Raji (cell line): ENCODE results near the gene FETUB.

Source experiments
- POLR2A ChIP-seq: IDR thresholded peaks from 2 replicates; pipeline ENCODE4 v1.6.1; 2011; ENCODE audit warnings: low read depth, low read length, control low read depth; ENCODE audit not compliant: insufficient read depth

The FETUB gene

DNA sequence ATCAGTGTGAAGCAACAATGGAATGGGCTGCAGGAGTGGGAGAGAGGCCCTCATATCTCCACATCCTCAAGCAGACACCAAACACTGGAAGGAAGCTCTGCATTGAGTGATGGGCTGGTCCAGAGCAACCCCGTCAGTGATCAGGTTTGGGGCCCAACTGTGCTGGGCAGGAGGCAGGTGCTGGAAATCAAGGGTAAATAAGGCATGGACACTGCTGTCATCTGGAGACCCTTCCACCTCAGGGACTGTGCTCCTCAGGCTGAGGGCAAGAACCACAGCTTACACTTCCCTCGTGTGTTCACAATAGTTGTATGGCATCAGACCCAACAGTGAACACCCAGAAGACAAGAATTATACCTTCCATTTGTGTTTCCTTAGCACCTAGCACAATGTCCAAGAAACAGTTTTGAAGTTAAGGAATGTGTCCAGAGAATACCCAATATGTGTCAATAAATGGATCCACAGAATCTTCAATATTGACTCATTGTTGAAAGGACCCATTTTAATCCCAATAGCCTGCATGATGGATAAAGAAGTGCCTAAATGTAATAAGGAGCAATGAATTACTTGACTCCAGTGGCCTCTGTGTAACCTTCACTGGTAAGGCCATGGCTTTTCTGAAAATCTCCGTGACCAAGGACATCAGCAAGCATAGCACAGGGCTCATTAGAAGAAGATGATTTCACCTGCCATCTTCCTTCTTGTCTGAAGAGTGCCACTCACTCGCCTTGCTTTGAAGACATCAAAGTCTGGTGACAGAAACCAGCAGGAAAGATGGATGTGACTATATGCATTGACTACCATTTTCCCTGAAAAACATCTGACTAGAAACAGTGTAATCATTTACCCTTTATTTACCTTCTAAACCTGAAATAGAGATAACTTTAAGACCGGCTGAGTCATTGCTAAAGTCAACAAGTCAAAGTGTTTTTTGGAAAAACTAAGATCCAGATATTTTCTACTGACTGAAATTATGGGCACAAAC, 34.3 kb upstream of the FETUB start:
- no peak for TF ChIP-seq POLR2A

DNA sequence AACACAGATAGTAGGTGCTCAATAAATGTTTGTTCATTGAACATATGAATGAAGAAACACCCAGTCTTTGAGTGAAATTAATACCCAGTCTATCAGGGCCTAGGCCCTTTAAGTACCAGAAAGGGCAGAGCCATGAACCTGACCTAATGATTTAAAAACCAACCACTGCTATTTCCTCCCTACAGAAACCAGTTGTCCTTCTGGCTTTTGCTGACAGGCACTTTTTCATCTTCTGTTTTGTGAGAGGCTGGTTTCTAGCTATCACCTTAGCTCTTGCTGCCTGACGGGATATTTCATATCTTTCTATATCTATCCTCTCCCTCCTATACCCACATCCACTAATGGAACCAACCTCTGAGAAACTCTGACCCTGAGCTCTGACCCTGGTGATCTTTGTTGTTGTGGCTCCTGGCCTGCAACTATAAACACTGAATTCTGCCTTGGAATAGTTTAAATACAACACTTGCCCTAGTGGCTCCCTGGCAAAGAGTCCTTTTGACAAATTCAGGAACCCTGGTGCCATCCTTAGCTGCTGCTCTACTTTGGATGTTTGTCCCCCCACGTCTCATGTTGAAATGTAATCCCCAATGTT, 31.5 kb upstream of the FETUB start:
- no peak for TF ChIP-seq POLR2A

GRCh38 chr3:186609247-186609868, 30.8 kb upstream of the FETUB start:
- no peak for TF ChIP-seq POLR2A

- TF ChIP-seq POLR2A: no peak
Measured at GRCh38 chr3:186612065-186612464, 28.1 kb upstream of the FETUB start.

- no peak for TF ChIP-seq POLR2A
Measured at GRCh38 chr3:186612721-186613636, 27.2 kb upstream of the FETUB start, which contains the start of gene AHSG. AHSG (plus strand) TSS chr3:186613060; CDS start chr3:186613142, 82 bp downstream.

DNA sequence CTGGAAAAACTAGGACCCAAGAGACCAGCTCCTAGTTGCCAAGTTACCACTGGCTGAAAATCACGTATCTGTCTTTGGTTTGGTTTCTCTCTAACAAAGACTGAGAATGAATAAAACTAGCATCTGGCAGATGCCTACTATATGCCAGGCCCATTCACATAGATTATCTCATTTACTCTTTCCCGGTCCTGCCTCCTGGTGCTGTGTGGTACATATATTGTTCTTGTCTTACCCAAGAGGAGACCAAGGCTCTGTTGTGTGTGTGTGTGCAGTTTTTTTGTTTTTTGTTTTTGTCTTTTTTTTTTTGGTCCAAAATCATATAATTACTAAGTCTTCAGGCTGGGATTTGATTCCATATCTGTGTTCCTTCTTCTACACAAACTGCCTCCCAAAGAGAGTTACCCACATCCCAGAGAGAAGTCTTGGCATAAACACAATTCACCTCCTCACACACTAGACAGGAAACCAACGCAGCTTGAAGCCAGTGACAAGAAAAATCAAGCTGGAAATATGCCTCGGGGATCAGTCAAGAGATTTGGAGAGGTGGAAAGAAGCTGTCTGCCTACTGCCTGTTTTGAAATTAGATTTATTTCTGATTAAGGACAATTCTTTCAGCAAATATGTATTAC, 26.4 kb upstream of the FETUB start:
- no peak for TF ChIP-seq POLR2A

GRCh38 chr3:186614266-186614596, 26.0 kb upstream of the FETUB start:
- TF ChIP-seq POLR2A: no peak

GRCh38 chr3:186614597-186615483, 25.4 kb upstream of the FETUB start:
- no peak for TF ChIP-seq POLR2A

GRCh38 chr3:186616299-186616617, 23.9 kb upstream of the FETUB start:
- no peak for TF ChIP-seq POLR2A

DNA sequence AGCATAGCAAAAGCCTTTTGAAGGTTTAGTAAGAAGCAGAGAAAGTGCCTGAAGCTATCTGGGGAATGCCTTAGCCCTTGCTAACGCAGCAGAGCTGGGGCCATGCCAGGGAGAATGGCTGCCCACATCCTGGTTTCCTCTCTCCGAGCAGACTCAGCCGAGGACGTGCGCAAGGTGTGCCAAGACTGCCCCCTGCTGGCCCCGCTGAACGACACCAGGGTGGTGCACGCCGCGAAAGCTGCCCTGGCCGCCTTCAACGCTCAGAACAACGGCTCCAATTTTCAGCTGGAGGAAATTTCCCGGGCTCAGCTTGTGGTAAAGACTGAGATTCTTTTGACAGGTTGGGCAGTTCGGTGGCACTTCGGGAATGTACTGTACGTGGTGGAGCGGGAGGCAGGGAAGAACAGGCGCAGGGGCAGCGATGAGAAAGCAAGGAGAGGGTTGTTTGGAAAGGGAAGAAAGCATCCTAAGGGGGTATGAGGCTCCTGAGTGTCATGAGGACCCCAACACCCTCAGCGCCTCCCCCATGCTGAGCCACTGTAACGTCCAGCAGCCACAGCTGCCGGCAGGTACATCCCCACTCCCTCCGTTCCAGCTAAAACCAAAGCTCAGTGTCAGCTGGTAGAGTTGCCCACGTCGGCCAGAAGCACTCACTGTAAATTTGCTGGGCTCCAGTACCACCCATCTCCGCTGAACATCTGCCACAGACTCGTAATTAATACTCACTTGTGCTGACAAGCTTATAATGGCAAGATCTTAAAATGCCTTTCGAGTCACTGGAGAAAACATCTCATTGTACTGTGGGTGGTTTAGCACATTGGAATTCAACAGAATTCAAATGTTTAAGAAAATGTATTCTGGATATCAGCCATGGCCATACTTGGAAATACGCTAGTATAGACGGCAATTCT, 22.9 kb upstream of the FETUB start:
- TF ChIP-seq POLR2A: 0 out of 2 replicates have a peak, but pooled peaks have one; percentile 32

- no peak for TF ChIP-seq POLR2A
Measured at GRCh38 chr3:186618318-186618938, 21.8 kb upstream of the FETUB start.

GRCh38 chr3:186619787-186620212, 20.4 kb upstream of the FETUB start:
- TF ChIP-seq POLR2A: no peak
